ENCODE results near the gene ABI1. TPM values are rescaled to one million over a fixed set of nuclear protein-coding genes. Genes with fewer than 3 reads are reported as not detected.

ABI1 gene
- total RNA-seq, 1 experiment from 2014 or later, result 36.9 TPM

DNA sequence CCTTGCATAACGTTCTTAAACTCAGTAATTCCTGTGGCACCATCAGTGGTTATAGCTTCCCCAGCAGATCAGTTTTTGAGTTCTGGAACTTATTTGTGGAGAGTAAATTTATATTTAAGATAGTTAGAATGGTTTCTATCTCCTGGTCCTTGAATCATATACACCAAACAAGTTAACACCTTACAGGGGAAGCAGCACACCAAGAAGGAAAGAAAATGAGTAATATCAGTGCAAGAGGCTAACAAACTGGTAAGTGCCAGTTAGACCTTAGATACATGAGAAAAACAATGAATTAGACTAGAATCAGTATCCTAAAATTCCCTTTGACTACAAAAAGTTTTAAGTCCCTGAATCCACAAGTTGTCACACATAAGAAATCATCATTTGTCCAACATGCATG, 54.2 kb downstream of the ABI1 start:
- TF ChIP-seq, protein P1, sequence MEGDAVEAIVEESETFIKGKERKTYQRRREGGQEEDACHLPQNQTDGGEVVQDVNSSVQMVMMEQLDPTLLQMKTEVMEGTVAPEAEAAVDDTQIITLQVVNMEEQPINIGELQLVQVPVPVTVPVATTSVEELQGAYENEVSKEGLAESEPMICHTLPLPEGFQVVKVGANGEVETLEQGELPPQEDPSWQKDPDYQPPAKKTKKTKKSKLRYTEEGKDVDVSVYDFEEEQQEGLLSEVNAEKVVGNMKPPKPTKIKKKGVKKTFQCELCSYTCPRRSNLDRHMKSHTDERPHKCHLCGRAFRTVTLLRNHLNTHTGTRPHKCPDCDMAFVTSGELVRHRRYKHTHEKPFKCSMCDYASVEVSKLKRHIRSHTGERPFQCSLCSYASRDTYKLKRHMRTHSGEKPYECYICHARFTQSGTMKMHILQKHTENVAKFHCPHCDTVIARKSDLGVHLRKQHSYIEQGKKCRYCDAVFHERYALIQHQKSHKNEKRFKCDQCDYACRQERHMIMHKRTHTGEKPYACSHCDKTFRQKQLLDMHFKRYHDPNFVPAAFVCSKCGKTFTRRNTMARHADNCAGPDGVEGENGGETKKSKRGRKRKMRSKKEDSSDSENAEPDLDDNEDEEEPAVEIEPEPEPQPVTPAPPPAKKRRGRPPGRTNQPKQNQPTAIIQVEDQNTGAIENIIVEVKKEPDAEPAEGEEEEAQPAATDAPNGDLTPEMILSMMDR (conservative IDR thresholded peaks at IDR 0.05), result no peak
- Histone ChIP-seq H3K79me1 (ENCODE audit: insufficient read depth, low read depth, low read length, poor library complexity, severe bottlenecking) (no peaks in the 10 kb centered on the region), H3K23ac (ENCODE audit: insufficient read length, low read depth, low read length) (no peak overlapping the region), H3K9me3 (ENCODE audit: control insufficient read depth, low read depth, low read length) (no peaks in the 10 kb centered on the region), H3K4me1 (ENCODE audit: insufficient read depth, low read length) (peaks cover 5% of the 10 kb centered on the region; the same call in 1 of the 2 replicates), H2AK5ac (ENCODE audit: insufficient read length, low read length) (no peak overlapping the region), H3K27me3 (ENCODE audit: insufficient read depth, low read length) (no peaks in the 10 kb centered on the region), H2AFZ (ENCODE audit: low read length) (no peak overlapping the region), H2BK12ac (ENCODE audit: insufficient read length, low read depth, low read length) (no peak overlapping the region), H3K79me2 (ENCODE audit: insufficient read depth, low read length) (peaks cover 2% of the 10 kb centered on the region; the same call in 1 of the 2 replicates), H3K18ac (ENCODE audit: insufficient read length, low read depth, low read length) (no peak overlapping the region), H3K4ac (ENCODE audit: low read depth, low read length) (no peak overlapping the region), H3K56ac (ENCODE audit: insufficient read length, low read depth, low read length) (no peak overlapping the region), H2BK20ac (ENCODE audit: low read depth, low read length, poor library complexity, severe bottlenecking) (no peak overlapping the region), H2BK5ac (ENCODE audit: insufficient read length, low read length) (no peak overlapping the region), H2BK15ac (ENCODE audit: low read depth, low read length) (no peak overlapping the region), H3T11ph (ENCODE audit: low read length) (no peak overlapping the region), H3K14ac (ENCODE audit: insufficient read depth, low read length) (no peak overlapping the region), H4K91ac (ENCODE audit: insufficient read length, low read depth, low read length) (no peak overlapping the region), H3K9ac (ENCODE audit: extremely low read depth, insufficient read length, low read length) (no peak overlapping the region), H4K5ac (ENCODE audit: insufficient read length, low read depth, low read length) (no peak overlapping the region), H3K4me2 (ENCODE audit: insufficient read depth, insufficient read length, low read length) (no peak overlapping the region), H3K23me2 (ENCODE audit: insufficient read length, low read depth, low read length, poor library complexity, severe bottlenecking) (no peaks in the 10 kb centered on the region), H4K20me1 (ENCODE audit: control insufficient read depth, insufficient read depth, insufficient read length) (no peaks in the 10 kb centered on the region), H4K8ac (replicated peaks; ENCODE audit: insufficient read length, low read depth, low read length) (no peak overlapping the region), H3K27ac (ENCODE audit: insufficient read length, low read depth, low read length) (no peak overlapping the region), H2BK120ac (ENCODE audit: low read depth, low read length, poor library complexity, severe bottlenecking) (no peak overlapping the region)
- Mint-ChIP-seq H3K9me3 (no peaks in the 10 kb centered on the region), H3K36me3 (ENCODE audit: insufficient read depth in 1 of 3, low read depth in 3 of 3) (0 out of 7 replicates have a peak, but pooled peaks cover 0 to 3% (median 0%) of the 10 kb centered on the region in 3 experiments), H3K27me3 (ENCODE audit: low read depth) (no peaks in the 10 kb centered on the region), H3K4me1 (peaks cover 40 to 41% of the 10 kb centered on the region in 2 experiments), H3K27ac (no peak overlapping the region), H3K4me3 (no peak overlapping the region)
- no peak for DNase-seq
- no CpG with 5 or more reads among the region's 1 CpG for WGBS (ENCODE audit: extremely low coverage, insufficient read length, low lambda C conversion rate)

Data from H9 (cell line).